Thymus (tissue), 11 donors: ENCODE measurements around the gene MAP4K5. TPM values are rescaled to one million over a fixed set of nuclear protein-coding genes. Genes with fewer than 3 reads are reported as not detected.

Source experiments
- DNase-seq, 9 donors: peaks; one replicate each; pipeline ENCODE4 v3.0.0-alpha.2; 2013; ENCODE audit warnings: low spot score in 9 of 9, low read depth in 6 of 9, missing footprints in 1 of 9
- H3K27ac ChIP-seq, 2 donors: one replicate each; pipeline ENCODE4 v1.5.1; 2013; ENCODE audit warnings: control low read depth in 1 of 2, low read depth in 1 of 2, low read length in 1 of 2, mild to moderate bottlenecking in 1 of 2, moderate library complexity in 1 of 2
- H3K27me3 ChIP-seq, 2 donors: one replicate each; pipeline ENCODE4 v1.5.1; 2013; ENCODE audit warnings: low read length in 1 of 2; ENCODE audit not compliant: control insufficient read depth in 2 of 2, insufficient read depth in 1 of 2
- H3K36me3 ChIP-seq, 2 donors: one replicate each; pipeline ENCODE4 v1.5.1; 2013; ENCODE audit warnings: low read length in 1 of 2, mild to moderate bottlenecking in 1 of 2, moderate library complexity in 1 of 2; ENCODE audit not compliant: control insufficient read depth in 2 of 2, insufficient read depth in 2 of 2
- H3K4me1 ChIP-seq, 2 donors: one replicate each; pipeline ENCODE4 v1.5.1; 2013; ENCODE audit warnings: low read length in 2 of 2; ENCODE audit not compliant: control insufficient read depth in 2 of 2, insufficient read depth in 2 of 2
- H3K4me3 ChIP-seq, 2 donors: one replicate each; pipeline ENCODE4 v1.5.1; 2013; ENCODE audit warnings: low read length in 2 of 2, control low read depth in 1 of 2, mild to moderate bottlenecking in 1 of 2
- H3K9me3 ChIP-seq, 2 donors: one replicate each; pipeline ENCODE4 v1.5.1; 2013; ENCODE audit warnings: low read length in 1 of 2, mild to moderate bottlenecking in 1 of 2; ENCODE audit not compliant: control insufficient read depth in 2 of 2, insufficient read depth in 1 of 2
- WGBS: extraction: QIAGEN DNeasy Blood & Tissue Kit; methylation state at CpG from one replicate; pipeline ENCODE4 v1.1.7; 2013; 5-methylcytosine and 5-hydroxymethylcytosine counted together
- polyA plus RNA-seq: library from polyadenylated mRNA; stranded (reverse); fragments of 200-250 nt; gene quantifications from one replicate; pipeline ENCODE4 v1.2.3, GENCODE V29; 2013
- total RNA-seq: library from RNA; stranded (reverse); fragments of 120-200 nt; gene quantifications from one replicate; pipeline ENCODE4 v1.2.4, GENCODE V29; 2013
- donor health status: healthy.

The MAP4K5 gene
- total and polyA plus RNA-seq, 2 donors: 20.8 to 22.9 TPM

- peaks cover 8 to 25% of the 10 kb centered on the region in 2 donors for H3K36me3 ChIP-seq
- H3K4me1 ChIP-seq: no peaks in the 10 kb centered on the region
- H3K9me3 ChIP-seq: no peaks in the 10 kb centered on the region
- DNase-seq: no peak
- H3K4me3 ChIP-seq: no peak overlapping the region
- no peak overlapping the region for H3K27ac ChIP-seq
- no peaks in the 10 kb centered on the region for H3K27me3 ChIP-seq
These were observed 97.8 kb downstream of the MAP4K5 start for GRCh38 chr14:50434528-50434927.

- Histone ChIP-seq H3K4me3 (no peak overlapping the region), H3K9me3 (no peaks in the 10 kb centered on the region), H3K36me3 (peaks cover 8 to 14% of the 10 kb centered on the region in 2 donors), H3K4me1 (no peaks in the 10 kb centered on the region), H3K27me3 (no peaks in the 10 kb centered on the region), H3K27ac (no peak overlapping the region)
- no peak for DNase-seq
- 93% methylated on average over 1 of the region's 1 CpG for WGBS
These were observed 100.2 kb downstream of the MAP4K5 start for GRCh38 chr14:50432131-50432530.

DNA sequence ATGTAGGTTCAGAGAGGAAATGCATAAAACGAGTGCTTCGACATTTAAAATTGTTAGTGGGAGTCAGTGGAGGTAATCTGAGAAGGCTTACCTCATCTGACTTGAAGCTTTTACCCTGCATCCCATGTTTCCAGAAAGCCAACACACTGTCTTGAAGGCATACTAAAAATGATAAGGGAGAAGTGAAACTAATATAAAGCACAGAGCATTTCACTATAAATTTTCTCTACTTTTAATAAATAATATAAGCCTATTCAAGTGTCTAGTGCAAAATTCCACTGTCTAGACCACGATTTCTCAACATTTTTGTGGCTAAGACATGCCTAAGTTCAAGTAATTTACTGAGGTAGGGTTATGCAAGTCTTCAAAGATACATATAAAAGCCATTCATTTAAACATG is 106.6 kb downstream of the MAP4K5 start:
- Histone ChIP-seq H3K27me3 (no peaks in the 10 kb centered on the region), H3K9me3 (no peaks in the 10 kb centered on the region), H3K27ac (no peak overlapping the region), H3K4me3 (no peak overlapping the region), H3K36me3 (peaks cover 11 to 23% of the 10 kb centered on the region in 2 donors), H3K4me1 (no peaks in the 10 kb centered on the region)
- 94% methylated on average over 3 of the region's 3 CpGs for WGBS
- DNase-seq: no peak

DNA sequence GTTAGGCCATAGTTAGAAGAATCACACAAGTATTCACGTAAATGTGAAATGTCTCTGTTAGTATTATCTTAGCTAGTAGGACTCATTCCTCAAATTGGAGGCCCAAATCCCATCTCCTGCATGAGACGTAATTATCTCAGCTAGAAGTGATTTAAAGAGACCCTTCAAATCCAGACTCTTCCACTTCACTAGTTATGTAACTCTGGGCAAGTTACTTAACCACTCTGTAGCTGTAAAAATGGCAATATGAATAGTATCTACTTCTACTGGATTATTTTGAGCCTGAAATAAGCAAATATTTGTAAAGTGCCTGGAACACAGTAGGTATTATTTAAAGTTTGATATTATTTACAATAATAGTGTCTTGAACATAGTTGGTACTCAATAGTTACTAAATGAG is 107.3 kb downstream of the MAP4K5 start:
- H3K36me3 ChIP-seq: peaks cover 11 to 23% of the 10 kb centered on the region in 2 donors
- no peak overlapping the region for H3K4me3 ChIP-seq
- H3K4me1 ChIP-seq: no peaks in the 10 kb centered on the region
- H3K9me3 ChIP-seq: no peaks in the 10 kb centered on the region
- H3K27me3 ChIP-seq: no peaks in the 10 kb centered on the region
- DNase-seq: no peak
- over 99% methylated on average over 2 of the region's 2 CpGs for WGBS
- no peak overlapping the region for H3K27ac ChIP-seq

- peaks cover 11 to 23% of the 10 kb centered on the region in 2 donors for H3K36me3 ChIP-seq
- no peaks in the 10 kb centered on the region for H3K27me3 ChIP-seq
These were observed 108.8 kb downstream of the MAP4K5 start for GRCh38 chr14:50423529-50423928.

GRCh38 chr14:50421499-50421898 is 110.9 kb downstream of the MAP4K5 start:
- 97% methylated on average over 7 of the region's 7 CpGs for WGBS
- Histone ChIP-seq H3K4me1 (no peaks in the 10 kb centered on the region), H3K27me3 (no peaks in the 10 kb centered on the region), H3K9me3 (no peaks in the 10 kb centered on the region), H3K27ac (no peak overlapping the region), H3K4me3 (no peak overlapping the region), H3K36me3 (peaks cover 14 to 25% of the 10 kb centered on the region in 2 donors)
- DNase-seq: no peak

More at GRCh38 chr14:50423529-50423928, 108.8 kb downstream of the MAP4K5 start:
- no peak for DNase-seq
- no peaks in the 10 kb centered on the region for H3K9me3 ChIP-seq
- no peak overlapping the region for H3K27ac ChIP-seq
- no peak overlapping the region for H3K4me3 ChIP-seq
- 98% methylated on average over 3 of the region's 3 CpGs for WGBS
- H3K4me1 ChIP-seq: no peaks in the 10 kb centered on the region

DNA sequence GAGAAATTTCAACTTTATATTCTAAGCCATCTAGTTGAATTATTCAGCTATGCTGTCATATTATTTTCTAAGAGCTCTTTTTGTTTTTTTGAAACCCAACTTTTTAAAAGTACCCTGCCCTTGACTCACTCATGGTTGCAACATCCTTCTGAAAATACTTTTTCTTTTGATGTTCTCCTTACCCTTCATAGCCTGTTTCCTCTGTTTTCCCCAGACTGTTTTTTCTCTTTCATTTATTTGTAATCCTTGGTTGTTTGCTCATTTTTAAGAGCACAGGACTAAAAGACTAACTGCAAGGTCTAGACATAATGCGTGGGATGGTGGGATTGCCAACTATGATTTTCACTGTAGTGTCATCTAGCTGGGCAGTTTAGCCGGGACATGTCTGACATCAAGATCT is 114.5 kb downstream of the MAP4K5 start:
- Histone ChIP-seq H3K9me3 (no peaks in the 10 kb centered on the region), H3K36me3 (peaks cover 10 to 12% of the 10 kb centered on the region in 2 donors), H3K4me1 (no peaks in the 10 kb centered on the region), H3K4me3 (no peak overlapping the region), H3K27me3 (no peaks in the 10 kb centered on the region), H3K27ac (no peak overlapping the region)
- no peak for DNase-seq
- 95% methylated on average over 2 of the region's 2 CpGs for WGBS

DNA sequence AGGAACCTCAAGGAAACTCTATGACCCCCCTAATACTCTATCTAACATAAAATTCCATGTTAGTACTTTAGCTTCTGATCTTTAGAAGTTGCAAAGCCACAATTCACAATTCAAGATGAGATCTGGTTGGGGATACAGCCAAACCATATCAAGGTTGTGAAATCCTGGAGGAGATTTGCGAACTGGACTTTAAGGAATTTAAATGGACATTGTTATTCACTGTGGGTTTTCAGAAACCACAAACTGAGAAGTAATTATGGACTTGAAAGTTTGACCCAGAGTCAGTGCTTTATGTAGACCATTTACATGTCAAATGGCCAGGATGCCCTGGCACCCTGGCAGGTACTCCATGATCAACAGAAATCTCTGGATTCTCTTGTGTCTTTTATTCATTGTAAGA is 121.4 kb downstream of the MAP4K5 start:
- 95% methylated on average over 1 of the region's 1 CpG for WGBS
- no peaks in the 10 kb centered on the region for H3K27me3 ChIP-seq
- H3K4me1 ChIP-seq: no peaks in the 10 kb centered on the region
- H3K9me3 ChIP-seq: no peaks in the 10 kb centered on the region
- no peak overlapping the region for H3K27ac ChIP-seq
- DNase-seq: no peak
- H3K4me3 ChIP-seq: no peak overlapping the region
- H3K36me3 ChIP-seq: no peaks in the 10 kb centered on the region

- WGBS: 99% methylated on average over 3 of the region's 3 CpGs
- Histone ChIP-seq H3K36me3 (no peaks in the 10 kb centered on the region), H3K4me3 (no peak overlapping the region), H3K27ac (no peak overlapping the region), H3K9me3 (no peaks in the 10 kb centered on the region), H3K27me3 (no peaks in the 10 kb centered on the region), H3K4me1 (no peaks in the 10 kb centered on the region)
- DNase-seq: no peak
These were observed 122.3 kb downstream of the MAP4K5 start for GRCh38 chr14:50410071-50410470.
